HL-60 (cell line): ENCODE results near the gene OR9Q1.

Source experiments
- DNase-seq, 2 experiments: peaks; one replicate each; pipeline ENCODE4 v3.0.0-alpha.2; 2010 to 2020; ENCODE audit warnings: low read depth in 1 of 2, low spot score in 1 of 2
- H3K27ac ChIP-seq: fragments of 250-450 bp; sonication (Bioruptor Pico); replicated peaks from 2 replicates; pipeline ENCODE4 v1.5.1; 2020; ENCODE audit warnings: mild to moderate bottlenecking, moderate library complexity
- H3K27me3 ChIP-seq: fragments of 250-450 bp; sonication (Bioruptor Pico); 2 replicates; pipeline ENCODE4 v1.5.1; 2021; ENCODE audit warnings: mild to moderate bottlenecking, moderate library complexity; ENCODE audit not compliant: insufficient read depth, poor library complexity, severe bottlenecking
- H3K4me3 ChIP-seq: replicated peaks from 2 replicates; pipeline ENCODE4 v1.5.1; 2011; ENCODE audit warnings: mild to moderate bottlenecking, control low read depth, low read length; ENCODE audit not compliant: insufficient read depth
- GABPA ChIP-seq: IDR thresholded peaks from 2 replicates; pipeline ENCODE4 v1.6.1; 2012; ENCODE audit warnings: low read depth
- POLR2AphosphoS5 ChIP-seq: IDR thresholded peaks from 2 replicates; pipeline ENCODE4 v1.6.1; 2012; ENCODE audit warnings: low read depth
- SPI1 ChIP-seq: IDR thresholded peaks from 2 replicates; pipeline ENCODE4 v1.6.1; 2012; ENCODE audit warnings: low read depth, mild to moderate bottlenecking, borderline replicate concordance
- TF ChIP-seq, protein P1 (sequence below): IDR thresholded peaks from 2 replicates; pipeline ENCODE4 v1.6.1; 2012; ENCODE audit warnings: low read depth; ENCODE audit not compliant: insufficient replicate concordance
- TF ChIP-seq, protein P2 (sequence below): IDR thresholded peaks from one replicate; pipeline ENCODE4 v1.5.1; 2011; ENCODE audit warnings: low read length, control low read depth, inconsistent platforms; ENCODE audit not compliant: insufficient read depth

OR9Q1 gene

DNA sequence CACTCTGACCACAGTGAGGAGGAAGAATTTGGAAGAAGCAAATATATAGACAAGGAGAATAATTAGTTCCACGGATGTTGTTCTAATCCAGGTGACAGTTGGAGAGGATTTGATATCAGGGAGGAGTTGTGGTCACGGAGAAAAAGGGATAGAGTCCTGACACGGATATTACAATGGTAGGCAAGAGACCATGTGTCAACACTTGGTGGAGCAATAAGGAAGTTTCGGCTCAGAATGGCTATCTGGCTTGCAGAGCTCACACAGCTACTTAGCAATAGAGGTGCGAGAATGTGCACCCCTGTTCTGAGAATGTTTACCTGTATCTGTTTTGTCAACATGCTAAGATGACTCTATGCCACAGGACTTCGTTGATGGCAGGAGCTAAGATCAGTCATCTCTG is 154.8 kb downstream of the OR9Q1 start:
- no peak for TF ChIP-seq SPI1
- TF ChIP-seq, protein P1, sequence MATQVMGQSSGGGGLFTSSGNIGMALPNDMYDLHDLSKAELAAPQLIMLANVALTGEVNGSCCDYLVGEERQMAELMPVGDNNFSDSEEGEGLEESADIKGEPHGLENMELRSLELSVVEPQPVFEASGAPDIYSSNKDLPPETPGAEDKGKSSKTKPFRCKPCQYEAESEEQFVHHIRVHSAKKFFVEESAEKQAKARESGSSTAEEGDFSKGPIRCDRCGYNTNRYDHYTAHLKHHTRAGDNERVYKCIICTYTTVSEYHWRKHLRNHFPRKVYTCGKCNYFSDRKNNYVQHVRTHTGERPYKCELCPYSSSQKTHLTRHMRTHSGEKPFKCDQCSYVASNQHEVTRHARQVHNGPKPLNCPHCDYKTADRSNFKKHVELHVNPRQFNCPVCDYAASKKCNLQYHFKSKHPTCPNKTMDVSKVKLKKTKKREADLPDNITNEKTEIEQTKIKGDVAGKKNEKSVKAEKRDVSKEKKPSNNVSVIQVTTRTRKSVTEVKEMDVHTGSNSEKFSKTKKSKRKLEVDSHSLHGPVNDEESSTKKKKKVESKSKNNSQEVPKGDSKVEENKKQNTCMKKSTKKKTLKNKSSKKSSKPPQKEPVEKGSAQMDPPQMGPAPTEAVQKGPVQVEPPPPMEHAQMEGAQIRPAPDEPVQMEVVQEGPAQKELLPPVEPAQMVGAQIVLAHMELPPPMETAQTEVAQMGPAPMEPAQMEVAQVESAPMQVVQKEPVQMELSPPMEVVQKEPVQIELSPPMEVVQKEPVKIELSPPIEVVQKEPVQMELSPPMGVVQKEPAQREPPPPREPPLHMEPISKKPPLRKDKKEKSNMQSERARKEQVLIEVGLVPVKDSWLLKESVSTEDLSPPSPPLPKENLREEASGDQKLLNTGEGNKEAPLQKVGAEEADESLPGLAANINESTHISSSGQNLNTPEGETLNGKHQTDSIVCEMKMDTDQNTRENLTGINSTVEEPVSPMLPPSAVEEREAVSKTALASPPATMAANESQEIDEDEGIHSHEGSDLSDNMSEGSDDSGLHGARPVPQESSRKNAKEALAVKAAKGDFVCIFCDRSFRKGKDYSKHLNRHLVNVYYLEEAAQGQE, result no peak
- no peak for TF ChIP-seq POLR2AphosphoS5
- no peak for TF ChIP-seq GABPA
- TF ChIP-seq, protein P2, sequence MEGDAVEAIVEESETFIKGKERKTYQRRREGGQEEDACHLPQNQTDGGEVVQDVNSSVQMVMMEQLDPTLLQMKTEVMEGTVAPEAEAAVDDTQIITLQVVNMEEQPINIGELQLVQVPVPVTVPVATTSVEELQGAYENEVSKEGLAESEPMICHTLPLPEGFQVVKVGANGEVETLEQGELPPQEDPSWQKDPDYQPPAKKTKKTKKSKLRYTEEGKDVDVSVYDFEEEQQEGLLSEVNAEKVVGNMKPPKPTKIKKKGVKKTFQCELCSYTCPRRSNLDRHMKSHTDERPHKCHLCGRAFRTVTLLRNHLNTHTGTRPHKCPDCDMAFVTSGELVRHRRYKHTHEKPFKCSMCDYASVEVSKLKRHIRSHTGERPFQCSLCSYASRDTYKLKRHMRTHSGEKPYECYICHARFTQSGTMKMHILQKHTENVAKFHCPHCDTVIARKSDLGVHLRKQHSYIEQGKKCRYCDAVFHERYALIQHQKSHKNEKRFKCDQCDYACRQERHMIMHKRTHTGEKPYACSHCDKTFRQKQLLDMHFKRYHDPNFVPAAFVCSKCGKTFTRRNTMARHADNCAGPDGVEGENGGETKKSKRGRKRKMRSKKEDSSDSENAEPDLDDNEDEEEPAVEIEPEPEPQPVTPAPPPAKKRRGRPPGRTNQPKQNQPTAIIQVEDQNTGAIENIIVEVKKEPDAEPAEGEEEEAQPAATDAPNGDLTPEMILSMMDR, result no peak
- H3K27ac ChIP-seq, result no peak overlapping the region
- no peaks in the 10 kb centered on the region for H3K27me3 ChIP-seq
- no peak for DNase-seq
- H3K4me3 ChIP-seq, result no peak overlapping the region

DNA sequence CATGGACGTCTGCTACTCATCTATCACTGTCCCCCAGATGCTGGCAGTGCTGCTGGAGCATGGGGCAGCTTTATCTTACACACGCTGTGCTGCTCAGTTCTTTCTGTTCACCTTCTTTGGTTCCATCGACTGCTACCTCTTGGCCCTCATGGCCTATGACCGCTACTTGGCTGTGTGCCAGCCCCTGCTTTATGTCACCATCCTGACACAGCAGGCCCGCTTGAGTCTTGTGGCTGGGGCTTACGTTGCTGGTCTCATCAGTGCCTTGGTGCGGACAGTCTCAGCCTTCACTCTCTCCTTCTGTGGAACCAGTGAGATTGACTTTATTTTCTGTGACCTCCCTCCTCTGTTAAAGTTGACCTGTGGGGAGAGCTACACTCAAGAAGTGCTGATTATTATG is 156.0 kb downstream of the OR9Q1 start:
- no peak overlapping the region for H3K27ac ChIP-seq
- H3K4me3 ChIP-seq, result no peak overlapping the region
- no peak for DNase-seq
- TF ChIP-seq GABPA (no peak), POLR2AphosphoS5 (no peak), SPI1 (no peak)
- TF ChIP-seq, protein P1, result no peak
- TF ChIP-seq, protein P2, result no peak
- H3K27me3 ChIP-seq, result no peaks in the 10 kb centered on the region

DNA sequence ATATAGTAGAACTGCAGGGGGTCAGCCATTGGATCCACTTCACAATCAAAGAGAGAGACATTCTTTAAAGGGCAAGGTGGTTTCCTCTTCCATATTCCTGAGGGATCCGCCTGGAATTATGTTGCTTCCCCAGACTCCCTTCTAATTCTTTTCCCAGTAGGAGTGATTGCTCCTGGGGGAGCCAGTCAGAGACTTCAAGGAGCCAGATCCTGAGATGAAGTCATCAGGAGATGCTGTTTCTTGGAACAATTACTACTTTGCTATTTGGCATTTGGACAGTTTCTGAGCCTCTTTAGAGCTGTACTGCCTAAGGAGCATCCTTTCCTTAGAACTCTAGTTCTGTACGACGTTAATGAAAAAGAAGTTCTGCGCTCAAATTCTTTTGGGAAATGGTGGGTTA is 163.3 kb downstream of the OR9Q1 start:
- H3K27me3 ChIP-seq, result no peaks in the 10 kb centered on the region
- no peak overlapping the region for H3K27ac ChIP-seq
- DNase-seq, result no peak
- H3K4me3 ChIP-seq, result no peak overlapping the region
- TF ChIP-seq, protein P1, result no peak
- TF ChIP-seq, protein P2, result no peak
- TF ChIP-seq POLR2AphosphoS5 (no peak), SPI1 (no peak), GABPA (no peak)
